CD4-positive, alpha-beta T cell treated with Interleukin-1 beta for 1 hour (primary cell): ENCODE measurements around the gene DUSP8.
"Not testable (repeated sequence)": the region's sequence is repeated elsewhere in the genome, so short reads cannot be mapped to it uniquely, and the experiment has no call there.

ENCODE experiments used
- DNase-seq, 2 donors: peaks; one replicate each; pipeline ENCODE4 v3.0.0-alpha.2; 2020 to 2022

Gene DUSP8

GRCh38 chr11:1514336-1515061 lies 57.6 kb downstream of the DUSP8 start:
- DNase-seq = no peak

GRCh38 chr11:1513326-1514296 lies 58.5 kb downstream of the DUSP8 start:
- no peak for DNase-seq

GRCh38 chr11:1512531-1513258 lies 59.4 kb downstream of the DUSP8 start:
- not testable (repeated sequence) for DNase-seq

GRCh38 chr11:1511937-1512496 lies 60.1 kb downstream of the DUSP8 start:
- DNase-seq = no peak

GRCh38 chr11:1510928-1511327 lies 61.1 kb downstream of the DUSP8 start:
- DNase-seq = no peak

- DNase-seq = not testable (repeated sequence)
Measured at GRCh38 chr11:1510351-1510750, 61.7 kb downstream of the DUSP8 start.

- no peak for DNase-seq
Measured at GRCh38 chr11:1509626-1510255, 62.3 kb downstream of the DUSP8 start.

GRCh38 chr11:1508986-1509385 lies 63.1 kb downstream of the DUSP8 start:
- DNase-seq = no peak

- DNase-seq = no peak
Measured at GRCh38 chr11:1508491-1508891, 63.6 kb downstream of the DUSP8 start.

GRCh38 chr11:1507381-1508140 lies 64.5 kb downstream of the DUSP8 start:
- DNase-seq = no peak

GRCh38 chr11:1506981-1507380 lies 65.1 kb downstream of the DUSP8 start:
- DNase-seq = no peak

- DNase-seq = no peak
Measured at GRCh38 chr11:1505480-1505879, 66.6 kb downstream of the DUSP8 start.

- no peak for DNase-seq
Measured at GRCh38 chr11:1504581-1505290, 67.3 kb downstream of the DUSP8 start.

- no peak for DNase-seq
Measured at GRCh38 chr11:1504138-1504537, 67.9 kb downstream of the DUSP8 start.
